Aorta (tissue), 5 donors: Measurements from ENCODE around the gene CTNNBIP1. TPM values are rescaled to one million over a fixed set of nuclear protein-coding genes. Genes with fewer than 3 reads are reported as not detected.

ENCODE experiments used
- ATAC-seq: fragments of 200-7000 bp; cut with Tn5 transposase; one replicate; pipeline ENCODE4 v1.9.1; 2022; ENCODE audit warnings: moderate library complexity; ENCODE audit not compliant: low FRiP score
- DNase-seq, 2 donors: peaks; one replicate each; pipeline ENCODE4 v3.0.0-alpha.2; 2020
- H3K27ac ChIP-seq, 2 donors: one replicate each; pipeline ENCODE4 v1.5.1; 2013; ENCODE audit warnings: low read length in 2 of 2, mild to moderate bottlenecking in 2 of 2, moderate library complexity in 2 of 2, control low read depth in 1 of 2, inconsistent platforms in 1 of 2, low read depth in 1 of 2
- H3K27me3 ChIP-seq, 2 donors: one replicate each; pipeline ENCODE4 v1.6.1; 2013; ENCODE audit warnings: control low read depth in 1 of 2, low read length in 1 of 2, mild to moderate bottlenecking in 1 of 2, moderate library complexity in 1 of 2; ENCODE audit not compliant: insufficient read depth in 2 of 2, control insufficient read depth in 1 of 2
- H3K36me3 ChIP-seq, 2 donors: one replicate each; pipeline ENCODE4 v1.6.1; 2013; ENCODE audit warnings: control low read depth in 1 of 2, low read length in 1 of 2, mild to moderate bottlenecking in 1 of 2; ENCODE audit not compliant: insufficient read depth in 2 of 2, control insufficient read depth in 1 of 2
- H3K4me1 ChIP-seq, 2 donors: one replicate each; pipeline ENCODE4 v1.6.1; 2013; ENCODE audit warnings: low read length in 2 of 2, control low read depth in 1 of 2, mild to moderate bottlenecking in 1 of 2, moderate library complexity in 1 of 2; ENCODE audit not compliant: insufficient read depth in 2 of 2, control insufficient read depth in 1 of 2
- H3K4me3 ChIP-seq, 2 donors: one replicate each; pipeline ENCODE4 v1.5.1; 2013; ENCODE audit warnings: low read length in 2 of 2, control low read depth in 1 of 2, mild to moderate bottlenecking in 1 of 2
- H3K9me3 ChIP-seq: one replicate; pipeline ENCODE4 v1.6.1; 2013; ENCODE audit warnings: mild to moderate bottlenecking, low read length; ENCODE audit not compliant: control insufficient read depth
- WGBS, 2 donors: extraction: QIAGEN DNeasy Blood & Tissue Kit; methylation state at CpG; one replicate each; pipeline ENCODE4 v1.1.7; 2013; 5-methylcytosine and 5-hydroxymethylcytosine counted together
- intact Hi-C, 2 donors: fragments of 100-400 bp; cut with DNase I; formaldehyde crosslinking; loops; one replicate each; pipeline versions ENCODE4 v1.14.2 to v1.15.0; 2022
- polyA plus RNA-seq, 2 donors: library from polyadenylated mRNA; stranded (reverse); fragments of 200-250 nt; gene quantifications; one replicate each; pipeline ENCODE4 v1.2.3, GENCODE V29; 2013
- total RNA-seq, 2 donors: library from RNA; stranded (reverse); fragmentation: NEBNext Ultra II Directional; extraction: Animal tissue kit (Norgen Biotek cat#: 25700); gene quantifications; one replicate each; pipeline ENCODE4 v1.2.1, GENCODE V29; 2021
- donor health status: healthy with polysubstance abuse.
- donor health status: Bipolar disorder and iron deficiency.
- donor health status: DM: no; HTN: no; CAD: no.
- donor health status: DM: no; HTN: no; CAD: no.
- donor health status: DM: yes; HTN: yes; CAD: no.

CTNNBIP1 gene
- total and polyA plus RNA-seq, 4 donors = 8.4 to 18.8 (median 14.3) TPM

DNA sequence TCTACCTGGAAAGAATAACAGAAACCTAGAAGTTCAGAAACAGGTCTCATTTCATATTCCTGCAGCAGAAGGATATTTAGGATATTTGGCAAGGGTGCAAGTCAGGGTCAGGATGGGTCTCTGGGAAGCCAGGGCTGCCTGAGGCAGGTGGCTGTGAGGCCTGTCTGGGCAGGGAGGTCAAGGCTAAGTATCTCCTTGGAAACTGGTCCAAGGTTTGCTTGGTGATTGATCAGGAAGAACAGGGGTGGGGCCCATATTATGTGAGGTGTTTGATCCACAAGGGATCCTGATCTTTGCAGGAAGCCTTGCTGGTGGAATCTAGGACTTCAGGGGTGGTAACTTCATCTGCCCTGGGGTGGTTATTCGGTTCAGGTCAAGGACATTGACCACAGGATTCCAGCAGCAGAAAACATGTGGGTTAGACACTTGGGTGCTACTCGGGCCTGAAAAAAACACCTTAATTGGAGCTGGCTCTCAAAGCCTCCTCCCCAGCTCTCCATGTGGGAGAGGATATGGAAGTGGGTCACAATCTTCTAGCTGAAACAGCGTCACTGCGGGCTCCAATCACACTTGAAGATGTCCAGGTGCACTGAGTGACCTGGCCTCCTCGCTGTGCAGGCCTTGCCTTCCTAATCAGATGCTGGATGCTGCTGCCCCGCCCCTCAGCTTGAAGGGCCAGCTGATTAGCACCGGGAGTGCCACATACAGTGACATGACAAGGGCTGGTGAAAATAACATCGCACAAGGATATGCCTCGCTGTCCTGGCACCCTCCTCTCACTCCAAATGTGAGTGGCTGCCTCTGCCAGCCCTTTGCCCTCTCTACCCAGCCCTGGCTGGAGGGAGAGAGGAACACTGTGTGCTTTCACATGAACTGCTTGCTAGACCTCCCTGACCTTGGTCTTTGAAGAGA, 8.7 kb downstream of the CTNNBIP1 start:
- ATAC-seq = no peak
- no peaks in the 10 kb centered on the region for H3K27me3 ChIP-seq
- H3K36me3 ChIP-seq = no peaks in the 10 kb centered on the region
- no peaks in the 10 kb centered on the region for H3K9me3 ChIP-seq
- no peak overlapping the region for H3K4me3 ChIP-seq
- 79 to 85% methylated on average over 9 of the region's 9 CpGs for WGBS, 2 donors
- peaks cover 0 to 4% of the 10 kb centered on the region in 2 donors for H3K4me1 ChIP-seq
- no peak for DNase-seq
- H3K27ac ChIP-seq = no peak overlapping the region
- intact Hi-C loops = no loop called here

- peak; percentile 82 to 88 for DNase-seq
- Histone ChIP-seq H3K4me3 (no peak overlapping the region), H3K27ac (peak overlapping the region in 1 of 2 donors; percentile 67), H3K36me3 (no peaks in the 10 kb centered on the region), H3K4me1 (peaks cover 0 to 4% of the 10 kb centered on the region in 2 donors), H3K27me3 (no peaks in the 10 kb centered on the region), H3K9me3 (no peaks in the 10 kb centered on the region)
- 17% methylated on average over 18 of the region's 18 CpGs for WGBS, 2 donors
- ATAC-seq = peak; percentile 92
- intact Hi-C loops = no loop called here
Measured at GRCh38 chr1:9900142-9901043, 9.7 kb downstream of the CTNNBIP1 start.

- H3K27ac ChIP-seq = no peak overlapping the region
- 94 to 96% methylated on average over 3 of the region's 3 CpGs for WGBS, 2 donors
- intact Hi-C loops = no loop called here
- ATAC-seq (no peak), DNase-seq (peak in 1 of 2 donors; percentile 17)
- H3K4me3 ChIP-seq = no peak overlapping the region
- no peaks in the 10 kb centered on the region for H3K4me1 ChIP-seq
- no peaks in the 10 kb centered on the region for H3K27me3 ChIP-seq
- no peaks in the 10 kb centered on the region for H3K9me3 ChIP-seq
- no peaks in the 10 kb centered on the region for H3K36me3 ChIP-seq
Measured at GRCh38 chr1:9894115-9894514, 16.0 kb downstream of the CTNNBIP1 start.

DNA sequence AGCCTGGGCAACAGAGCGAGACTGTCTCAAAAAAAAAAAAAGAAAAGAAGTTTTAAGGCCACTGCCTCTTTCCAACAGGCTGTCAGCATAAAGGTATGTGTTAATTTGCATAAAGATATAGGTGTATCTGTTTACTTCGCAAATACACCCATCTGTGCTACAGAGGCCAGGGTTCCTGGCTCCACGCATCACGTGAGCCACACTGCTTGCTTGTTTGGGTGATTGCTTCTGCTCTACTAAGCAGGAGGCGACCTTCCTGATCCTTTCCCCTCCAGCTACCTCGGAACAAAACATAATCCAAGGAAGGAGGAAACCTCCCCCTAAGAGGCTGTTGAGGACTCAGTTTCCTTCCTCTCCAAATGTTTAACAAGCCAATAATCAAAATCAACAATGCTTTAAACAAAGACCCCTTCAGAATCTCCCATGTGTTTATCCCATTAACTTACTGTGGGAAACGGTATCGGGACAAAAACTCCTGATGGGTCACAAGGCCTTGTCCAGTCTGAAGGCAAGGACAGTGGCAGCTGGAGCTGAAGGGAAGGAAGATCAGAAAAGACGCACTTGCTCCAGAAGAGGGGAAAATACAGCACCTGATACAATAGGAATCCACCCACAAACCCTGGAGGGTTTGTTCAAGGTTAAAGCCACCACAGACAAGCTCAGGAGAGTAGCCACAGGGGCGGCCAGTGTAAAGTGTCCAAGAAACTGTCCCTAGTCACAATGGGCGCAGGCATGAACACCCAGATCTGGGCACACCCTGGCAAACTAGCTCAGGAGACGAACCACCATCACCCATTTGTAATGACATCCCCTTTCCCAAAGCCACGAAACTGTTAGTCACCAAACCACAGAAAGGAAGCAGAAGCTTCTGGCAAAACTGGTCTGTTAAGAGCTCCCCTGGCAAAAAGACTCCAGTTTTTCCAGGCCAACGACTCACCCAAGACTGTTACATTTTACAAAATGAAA, 17.2 kb downstream of the CTNNBIP1 start:
- ATAC-seq = no peak
- no peaks in the 10 kb centered on the region for H3K27me3 ChIP-seq
- intact Hi-C loops = no loop called here
- H3K36me3 ChIP-seq = no peaks in the 10 kb centered on the region
- no peaks in the 10 kb centered on the region for H3K4me1 ChIP-seq
- H3K4me3 ChIP-seq = no peak overlapping the region
- WGBS, 2 donors = 81 to 85% methylated on average over 14 of the region's 14 CpGs
- H3K27ac ChIP-seq = no peak overlapping the region
- DNase-seq = peak; percentile 41 to 46
- no peaks in the 10 kb centered on the region for H3K9me3 ChIP-seq

- WGBS, 2 donors = 47 to 60% methylated on average over 5 of the region's 5 CpGs
Measured at GRCh38 chr1:9891207-9891606, 18.9 kb downstream of the CTNNBIP1 start.

DNA sequence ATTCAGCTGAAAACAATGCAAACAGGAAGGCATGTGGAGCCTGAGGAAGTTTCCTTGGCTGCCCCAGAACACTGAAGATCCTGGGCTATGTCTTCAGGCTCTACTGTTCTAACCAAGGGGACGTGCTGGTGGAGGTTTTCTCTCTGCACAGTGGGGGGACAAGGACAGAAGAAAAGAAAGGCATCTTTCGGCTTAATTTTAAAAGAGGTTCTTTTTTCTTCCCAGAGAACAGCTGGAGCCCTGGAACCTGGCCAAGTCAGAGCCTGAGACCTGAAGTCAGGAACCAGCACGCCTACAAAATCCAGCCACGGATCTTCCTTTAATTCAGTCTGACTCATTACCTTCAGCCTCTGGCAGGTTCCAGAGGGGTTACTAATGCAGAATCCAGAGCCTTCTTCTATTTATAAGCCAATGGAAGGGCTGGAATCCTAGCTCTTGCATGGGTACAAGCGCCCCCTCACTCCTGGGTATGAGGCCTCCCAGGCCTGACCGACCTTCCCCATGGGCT, 19.8 kb downstream of the CTNNBIP1 start:
- H3K4me3 ChIP-seq = no peak overlapping the region
- no peaks in the 10 kb centered on the region for H3K4me1 ChIP-seq
- no peaks in the 10 kb centered on the region for H3K9me3 ChIP-seq
- H3K27ac ChIP-seq = no peak overlapping the region
- H3K27me3 ChIP-seq = no peaks in the 10 kb centered on the region
- DNase-seq = peak; percentile 68 to 80
- intact Hi-C loops = no loop called here
- 36 to 41% methylated on average over 6 of the region's 6 CpGs for WGBS, 2 donors
- ATAC-seq = no peak
- H3K36me3 ChIP-seq = no peaks in the 10 kb centered on the region

More at GRCh38 chr1:9891207-9891606, 18.9 kb downstream of the CTNNBIP1 start:
- Histone ChIP-seq H3K36me3 (no peaks in the 10 kb centered on the region), H3K27me3 (no peaks in the 10 kb centered on the region), H3K27ac (no peak overlapping the region), H3K4me1 (no peaks in the 10 kb centered on the region), H3K9me3 (no peaks in the 10 kb centered on the region), H3K4me3 (no peak overlapping the region)
- DNase-seq (peak; percentile 12 to 35), ATAC-seq (no peak)
- intact Hi-C loops = no loop called here

DNA sequence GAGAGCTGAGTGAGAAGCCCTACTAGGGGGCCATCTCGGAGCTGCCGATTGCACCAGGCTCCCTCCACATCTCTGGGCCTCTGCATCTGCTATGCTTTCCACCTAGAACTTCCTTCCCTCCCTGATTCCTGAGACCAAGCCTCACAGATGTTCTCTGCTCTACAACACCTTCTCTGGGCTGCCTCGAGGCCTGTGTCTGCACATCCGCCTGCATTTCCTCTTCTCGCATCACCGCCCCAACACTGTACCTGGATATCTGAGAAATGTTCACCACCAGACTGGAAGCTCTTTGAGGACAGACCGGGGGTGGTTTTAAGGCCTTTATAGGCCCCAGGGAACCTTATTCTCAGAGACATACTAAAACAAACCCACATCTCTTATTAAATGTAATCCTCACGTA, 20.7 kb downstream of the CTNNBIP1 start:
- Histone ChIP-seq H3K4me3 (no peak overlapping the region), H3K27ac (no peak overlapping the region), H3K4me1 (no peaks in the 10 kb centered on the region), H3K27me3 (no peaks in the 10 kb centered on the region), H3K36me3 (no peaks in the 10 kb centered on the region), H3K9me3 (no peaks in the 10 kb centered on the region)
- WGBS, 2 donors = 94% methylated on average over 8 of the region's 8 CpGs
- intact Hi-C loops = no loop called here
- DNase-seq = no peak
- no peak for ATAC-seq

- Histone ChIP-seq H3K27ac (no peak overlapping the region), H3K4me3 (no peak overlapping the region), H3K4me1 (no peaks in the 10 kb centered on the region), H3K27me3 (no peaks in the 10 kb centered on the region), H3K36me3 (no peaks in the 10 kb centered on the region), H3K9me3 (no peaks in the 10 kb centered on the region)
- DNase-seq (peak in 1 of 2 donors; percentile 64), ATAC-seq (no peak)
- intact Hi-C loops = no loop called here
- WGBS, 2 donors = 91 to 92% methylated on average over 9 of the region's 9 CpGs
Measured at GRCh38 chr1:9888886-9889285, 21.2 kb downstream of the CTNNBIP1 start.
